NCI-H510A (cell line): ENCODE data around the gene KCNN1.
"Not testable (repeated sequence)": the region's sequence is repeated elsewhere in the genome, so short reads cannot be mapped to it uniquely, and the experiment has no call there.

ENCODE experiments used
- DNase-seq: peaks from one replicate; lab custom pipeline; 2025; lab: John Stamatoyannopoulos, UW

Gene KCNN1

GRCh38 chr19:18001777-18002345, 35.0 kb downstream of the KCNN1 start:
- no peak for DNase-seq

- no peak for DNase-seq
These were observed 35.5 kb downstream of the KCNN1 start for GRCh38 chr19:18002347-18002850.

GRCh38 chr19:18005750-18006149, 38.8 kb downstream of the KCNN1 start:
- not testable (repeated sequence) for DNase-seq

- DNase-seq: no peak
These were observed 40.4 kb downstream of the KCNN1 start for GRCh38 chr19:18007044-18007916.

GRCh38 chr19:18007917-18008673, 41.2 kb downstream of the KCNN1 start, which contains the start of gene ARRDC2:
TSS of gene ARRDC2 (plus strand) at chr19:18008170. CDS start at chr19:18008311, 141 bp downstream.
- DNase-seq: no peak

GRCh38 chr19:18008814-18009213, 41.9 kb downstream of the KCNN1 start:
- no peak for DNase-seq

GRCh38 chr19:18009412-18010066, 42.6 kb downstream of the KCNN1 start:
- no peak for DNase-seq

- no peak for DNase-seq
These were observed 43.2 kb downstream of the KCNN1 start for GRCh38 chr19:18010149-18010548.

GRCh38 chr19:18013210-18014111, 46.6 kb downstream of the KCNN1 start:
- no peak for DNase-seq

- no peak for DNase-seq
These were observed 47.3 kb downstream of the KCNN1 start for GRCh38 chr19:18014197-18014596.

GRCh38 chr19:18016209-18016910, 49.5 kb downstream of the KCNN1 start:
- DNase-seq: no peak

- DNase-seq: no peak
These were observed 50.6 kb downstream of the KCNN1 start for GRCh38 chr19:18017275-18018083.

GRCh38 chr19:18020212-18021085, 53.5 kb downstream of the KCNN1 start:
- DNase-seq: no peak

- DNase-seq: no peak
These were observed 54.3 kb downstream of the KCNN1 start for GRCh38 chr19:18021121-18021755.

GRCh38 chr19:18023622-18024251, 56.8 kb downstream of the KCNN1 start:
- DNase-seq: no peak

GRCh38 chr19:18027151-18027550, 60.2 kb downstream of the KCNN1 start:
- no peak for DNase-seq

GRCh38 chr19:18029617-18030338, 62.9 kb downstream of the KCNN1 start:
- DNase-seq: peak; percentile 85
